ENCODE results near the gene CACNA1D. TPM values are rescaled to one million over a fixed set of nuclear protein-coding genes. Genes with fewer than 3 reads are reported as not detected.

CACNA1D gene
- total and polyA plus RNA-seq, 5 donors from 2014 or later, result 0.03 to 0.44 TPM; not detected in 3

GRCh38 chr3:53506110-53506762 lies 11.8 kb downstream of the CACNA1D start:
- Histone ChIP-seq H3K4me1 (ENCODE audit: control insufficient read depth, insufficient read depth, low read length, poor library complexity, severe bottlenecking) (no peaks in the 10 kb centered on the region), H3K27me3 (ENCODE audit: control insufficient read depth, insufficient read depth, low read length) (peaks cover 6% of the 10 kb centered on the region), H3K4me3 (ENCODE audit: low read depth, low read length) (no peak overlapping the region), H3K27ac (ENCODE audit: insufficient read depth, low read length, poor library complexity, severe bottlenecking) (no peak overlapping the region), H3K9me3 (ENCODE audit: control insufficient read depth in 2 of 2, low read length in 2 of 2) (no peaks in the 10 kb centered on the region), H3K36me3 (ENCODE audit: control insufficient read depth, insufficient read depth, low read length) (no peaks in the 10 kb centered on the region)
- H3K4me3 Mint-ChIP-seq, result no peak overlapping the region
- ATAC-seq (ENCODE audit: low read depth in 2 of 2) (no peak), DNase-seq (no peak)
- H3K27me3 Mint-ChIP-seq, result peaks cover 30% of the 10 kb centered on the region
- H3K36me3 Mint-ChIP-seq, result no peaks in the 10 kb centered on the region
- H3K9me3 Mint-ChIP-seq, result peaks cover 0 to 2% (median 0%) of the 10 kb centered on the region in 7 donors
- H3K27ac Mint-ChIP-seq, result peak overlapping the region in 1 of 3 donors; percentile 10
- H3K4me1 Mint-ChIP-seq, result no peaks in the 10 kb centered on the region

- Histone ChIP-seq H3K27ac (ENCODE audit: insufficient read depth, low read length, poor library complexity, severe bottlenecking) (no peak overlapping the region), H3K4me3 (ENCODE audit: low read depth, low read length) (no peak overlapping the region), H3K27me3 (ENCODE audit: control insufficient read depth, insufficient read depth, low read length) (peaks cover 6% of the 10 kb centered on the region), H3K9me3 (ENCODE audit: control insufficient read depth in 2 of 2, low read length in 2 of 2) (no peaks in the 10 kb centered on the region), H3K36me3 (ENCODE audit: control insufficient read depth, insufficient read depth, low read length) (no peaks in the 10 kb centered on the region), H3K4me1 (ENCODE audit: control insufficient read depth, insufficient read depth, low read length, poor library complexity, severe bottlenecking) (no peaks in the 10 kb centered on the region)
- H3K27me3 Mint-ChIP-seq, result peaks cover 26% of the 10 kb centered on the region
- ATAC-seq (ENCODE audit: low read depth in 2 of 2) (no peak), DNase-seq (no peak)
- H3K9me3 Mint-ChIP-seq, result peaks cover 0 to 2% (median 0%) of the 10 kb centered on the region in 7 donors
- H3K4me1 Mint-ChIP-seq, result no peaks in the 10 kb centered on the region
- no peak overlapping the region for H3K27ac Mint-ChIP-seq
- no peak overlapping the region for H3K4me3 Mint-ChIP-seq
- no peaks in the 10 kb centered on the region for H3K36me3 Mint-ChIP-seq
Observed at GRCh38 chr3:53506763-53507145, 12.3 kb downstream of the CACNA1D start.

DNA sequence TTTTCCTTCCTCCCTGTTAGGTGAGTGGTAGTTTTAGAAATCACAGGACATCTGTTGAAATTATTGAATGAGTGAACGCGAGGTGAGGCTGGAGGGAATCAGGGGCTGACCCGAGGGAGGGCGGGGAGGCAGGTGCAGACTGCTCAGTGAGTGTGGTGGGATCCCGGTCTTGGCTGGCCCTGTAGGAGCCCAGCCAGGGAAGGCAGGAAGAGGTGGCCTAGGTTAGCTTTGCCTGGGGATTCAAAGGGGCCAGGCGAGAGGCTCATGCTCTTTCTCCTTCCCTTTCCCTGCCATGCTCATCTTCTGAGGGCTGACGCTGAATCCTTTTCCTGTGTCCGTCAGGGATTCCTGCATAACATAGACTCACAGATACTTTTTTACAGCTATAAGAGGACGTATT lies 15.1 kb downstream of the CACNA1D start:
- H3K36me3 ChIP-seq (ENCODE audit: control insufficient read depth, insufficient read depth, low read length), result no peaks in the 10 kb centered on the region
- no peak for DNase-seq
- ATAC-seq (ENCODE audit: low read depth in 2 of 2), result no peak
- Mint-ChIP-seq H3K36me3 (no peaks in the 10 kb centered on the region), H3K9me3 (peaks cover 0 to 2% (median 0%) of the 10 kb centered on the region in 7 donors), H3K4me1 (no peaks in the 10 kb centered on the region), H3K27ac (no peak overlapping the region), H3K4me3 (no peak overlapping the region), H3K27me3 (peaks cover 31% of the 10 kb centered on the region)
- H3K27me3 ChIP-seq (ENCODE audit: control insufficient read depth, insufficient read depth, low read length), result peaks cover 4% of the 10 kb centered on the region
- no peaks in the 10 kb centered on the region for H3K4me1 ChIP-seq (ENCODE audit: control insufficient read depth, insufficient read depth, low read length, poor library complexity, severe bottlenecking)
- no peak overlapping the region for H3K27ac ChIP-seq (ENCODE audit: insufficient read depth, low read length, poor library complexity, severe bottlenecking)
- H3K9me3 ChIP-seq (ENCODE audit: control insufficient read depth in 2 of 2, low read length in 2 of 2), result no peaks in the 10 kb centered on the region
- H3K4me3 ChIP-seq (ENCODE audit: low read depth, low read length), result no peak overlapping the region

DNA sequence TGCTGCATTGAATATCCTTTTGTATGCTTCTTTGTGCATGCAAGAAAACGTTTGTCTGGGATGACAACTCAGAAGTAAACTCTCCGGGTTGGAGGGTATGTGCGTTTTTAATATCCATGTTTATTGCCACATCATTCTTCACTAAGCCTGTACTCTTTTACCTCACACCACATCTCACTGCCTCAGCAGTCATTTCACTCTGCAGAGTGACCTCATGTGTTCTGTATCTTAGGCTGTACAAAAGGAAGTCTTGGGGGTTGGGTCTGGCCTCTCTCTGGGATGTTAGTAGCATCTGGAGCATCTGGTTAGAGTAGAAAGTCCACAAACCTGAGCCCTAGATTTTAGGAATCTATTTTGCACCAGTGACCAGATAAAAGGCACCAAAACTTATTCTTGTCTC lies 16.1 kb downstream of the CACNA1D start:
- Histone ChIP-seq H3K27me3 (ENCODE audit: control insufficient read depth, insufficient read depth, low read length) (peaks cover 4% of the 10 kb centered on the region), H3K4me1 (ENCODE audit: control insufficient read depth, insufficient read depth, low read length, poor library complexity, severe bottlenecking) (no peaks in the 10 kb centered on the region), H3K36me3 (ENCODE audit: control insufficient read depth, insufficient read depth, low read length) (no peaks in the 10 kb centered on the region), H3K4me3 (ENCODE audit: low read depth, low read length) (no peak overlapping the region), H3K27ac (ENCODE audit: insufficient read depth, low read length, poor library complexity, severe bottlenecking) (no peak overlapping the region), H3K9me3 (ENCODE audit: control insufficient read depth in 2 of 2, low read length in 2 of 2) (no peaks in the 10 kb centered on the region)
- Mint-ChIP-seq H3K27me3 (peaks cover 36% of the 10 kb centered on the region), H3K4me3 (no peak overlapping the region), H3K36me3 (no peaks in the 10 kb centered on the region), H3K27ac (no peak overlapping the region), H3K4me1 (no peaks in the 10 kb centered on the region), H3K9me3 (peaks cover 0 to 2% (median 0%) of the 10 kb centered on the region in 7 donors)
- ATAC-seq (ENCODE audit: low read depth in 2 of 2) (no peak), DNase-seq (no peak)

DNA sequence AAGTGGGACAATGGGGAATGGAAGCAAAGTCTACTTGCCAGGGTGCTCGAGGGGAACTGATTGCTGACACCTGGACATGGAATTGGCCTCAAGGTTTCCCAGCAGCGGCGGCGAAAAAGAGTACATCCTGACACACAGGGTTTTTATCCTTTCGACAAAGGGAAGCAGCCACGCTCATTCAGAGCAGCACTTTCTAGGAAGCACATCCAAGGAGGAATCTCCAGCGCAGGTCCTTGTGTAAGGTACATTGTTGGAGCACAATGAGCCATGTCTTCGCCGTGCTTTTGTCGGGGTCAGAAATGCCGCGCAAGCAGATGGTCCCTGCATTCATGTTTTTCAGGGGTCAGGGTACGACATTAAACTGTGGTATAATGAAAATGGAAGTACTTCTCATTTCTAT lies 16.8 kb downstream of the CACNA1D start:
- no peak overlapping the region for H3K27ac Mint-ChIP-seq
- H3K36me3 Mint-ChIP-seq, result no peaks in the 10 kb centered on the region
- ATAC-seq (ENCODE audit: low read depth in 2 of 2) (no peak), DNase-seq (no peak)
- H3K4me1 Mint-ChIP-seq, result no peaks in the 10 kb centered on the region
- no peaks in the 10 kb centered on the region for H3K27me3 ChIP-seq (ENCODE audit: control insufficient read depth, insufficient read depth, low read length)
- no peak overlapping the region for H3K4me3 ChIP-seq (ENCODE audit: low read depth, low read length)
- H3K9me3 ChIP-seq (ENCODE audit: control insufficient read depth in 2 of 2, low read length in 2 of 2), result no peaks in the 10 kb centered on the region
- peaks cover 36% of the 10 kb centered on the region for H3K27me3 Mint-ChIP-seq
- H3K36me3 ChIP-seq (ENCODE audit: control insufficient read depth, insufficient read depth, low read length), result no peaks in the 10 kb centered on the region
- H3K9me3 Mint-ChIP-seq, result peaks cover 0 to 2% (median 0%) of the 10 kb centered on the region in 7 donors
- H3K27ac ChIP-seq (ENCODE audit: insufficient read depth, low read length, poor library complexity, severe bottlenecking), result no peak overlapping the region
- no peak overlapping the region for H3K4me3 Mint-ChIP-seq
- no peaks in the 10 kb centered on the region for H3K4me1 ChIP-seq (ENCODE audit: control insufficient read depth, insufficient read depth, low read length, poor library complexity, severe bottlenecking)

DNA sequence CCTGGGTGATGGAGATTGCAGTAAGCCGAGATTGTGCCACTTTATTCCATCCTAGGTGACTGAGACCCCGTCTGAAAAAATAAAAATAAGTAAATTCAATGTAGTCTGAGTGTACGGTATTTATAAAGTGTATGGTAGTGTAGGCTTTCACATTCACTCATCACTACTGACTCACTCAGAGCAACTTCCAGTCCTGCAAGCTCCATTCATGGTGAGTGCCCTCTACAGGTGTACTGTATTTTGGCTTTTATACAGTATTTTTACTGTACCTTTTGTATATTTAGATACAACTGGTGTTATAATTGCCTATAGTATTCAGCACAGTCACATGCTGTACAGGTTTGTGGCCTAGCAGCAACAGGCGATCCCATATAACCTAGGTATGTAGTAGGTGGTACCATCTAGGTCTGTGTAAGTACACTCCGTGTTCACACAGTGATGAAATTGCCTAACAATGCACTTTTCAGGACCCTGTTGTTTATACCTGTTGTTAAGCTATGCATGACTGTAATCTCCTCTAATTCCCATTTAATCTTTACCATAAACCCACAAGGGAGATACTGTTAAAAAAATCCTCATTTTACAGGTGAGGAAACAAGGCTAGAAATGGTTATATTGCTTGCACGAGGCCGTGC lies 19.3 kb downstream of the CACNA1D start:
- DNase-seq, result peak in 1 of 3 donors; percentile 21
- Histone ChIP-seq H3K4me3 (ENCODE audit: low read depth, low read length) (no peak overlapping the region), H3K27me3 (ENCODE audit: control insufficient read depth, insufficient read depth, low read length) (no peaks in the 10 kb centered on the region), H3K36me3 (ENCODE audit: control insufficient read depth, insufficient read depth, low read length) (no peaks in the 10 kb centered on the region), H3K27ac (ENCODE audit: insufficient read depth, low read length, poor library complexity, severe bottlenecking) (no peak overlapping the region), H3K4me1 (ENCODE audit: control insufficient read depth, insufficient read depth, low read length, poor library complexity, severe bottlenecking) (no peaks in the 10 kb centered on the region), H3K9me3 (ENCODE audit: control insufficient read depth in 2 of 2, low read length in 2 of 2) (no peaks in the 10 kb centered on the region)
- Mint-ChIP-seq H3K36me3 (no peaks in the 10 kb centered on the region), H3K27ac (no peak overlapping the region), H3K4me1 (no peaks in the 10 kb centered on the region), H3K9me3 (no peaks in the 10 kb centered on the region), H3K27me3 (peaks cover 41% of the 10 kb centered on the region), H3K4me3 (no peak overlapping the region)
- no peak for ATAC-seq (ENCODE audit: low read depth in 2 of 2)

GRCh38 chr3:53516339-53516738 lies 21.9 kb downstream of the CACNA1D start:
- Histone ChIP-seq H3K4me1 (ENCODE audit: control insufficient read depth, insufficient read depth, low read length, poor library complexity, severe bottlenecking) (no peaks in the 10 kb centered on the region), H3K36me3 (ENCODE audit: control insufficient read depth, insufficient read depth, low read length) (no peaks in the 10 kb centered on the region)
- no peaks in the 10 kb centered on the region for H3K9me3 Mint-ChIP-seq

DNA sequence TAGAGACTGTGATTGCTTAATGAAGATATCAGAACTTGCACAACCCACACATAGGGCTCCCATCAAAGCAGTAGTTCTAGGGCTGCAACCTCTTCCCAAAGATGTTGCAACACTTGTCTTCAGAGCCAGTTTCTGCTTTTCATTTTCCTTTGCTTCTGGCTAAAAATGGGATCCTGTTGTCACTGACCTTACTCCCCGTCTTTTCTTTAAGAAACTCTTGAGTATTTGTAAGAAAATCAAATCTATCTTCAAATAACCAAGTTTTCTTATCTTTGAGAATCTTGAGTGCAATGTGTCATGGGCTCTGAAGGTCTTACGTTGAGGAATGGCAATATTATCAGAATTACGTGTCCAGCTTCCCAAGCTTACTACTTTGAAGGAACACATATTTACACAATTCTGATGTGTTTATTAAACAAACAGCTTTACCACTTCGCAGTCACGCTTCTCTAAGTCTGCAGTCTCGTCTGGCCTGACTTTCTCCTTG lies 24.1 kb downstream of the CACNA1D start:
- DNase-seq (no peak), ATAC-seq (ENCODE audit: low read depth in 2 of 2) (no peak)
- H3K27me3 ChIP-seq (ENCODE audit: control insufficient read depth, insufficient read depth, low read length), result no peaks in the 10 kb centered on the region
- H3K36me3 Mint-ChIP-seq, result no peaks in the 10 kb centered on the region
- H3K4me3 Mint-ChIP-seq, result no peak overlapping the region
- H3K9me3 Mint-ChIP-seq, result no peaks in the 10 kb centered on the region
- H3K9me3 ChIP-seq (ENCODE audit: control insufficient read depth in 2 of 2, low read length in 2 of 2), result no peaks in the 10 kb centered on the region
- no peak overlapping the region for H3K27ac ChIP-seq (ENCODE audit: insufficient read depth, low read length, poor library complexity, severe bottlenecking)
- no peak overlapping the region for H3K27ac Mint-ChIP-seq
- no peaks in the 10 kb centered on the region for H3K36me3 ChIP-seq (ENCODE audit: control insufficient read depth, insufficient read depth, low read length)
- no peaks in the 10 kb centered on the region for H3K4me1 ChIP-seq (ENCODE audit: control insufficient read depth, insufficient read depth, low read length, poor library complexity, severe bottlenecking)
- H3K27me3 Mint-ChIP-seq, result peaks cover 20% of the 10 kb centered on the region
- no peak overlapping the region for H3K4me3 ChIP-seq (ENCODE audit: low read depth, low read length)
- H3K4me1 Mint-ChIP-seq, result no peaks in the 10 kb centered on the region

More at GRCh38 chr3:53516339-53516738, 21.9 kb downstream of the CACNA1D start:
- Mint-ChIP-seq H3K27ac (no peak overlapping the region), H3K4me3 (no peak overlapping the region), H3K27me3 (peaks cover 30% of the 10 kb centered on the region), H3K4me1 (no peaks in the 10 kb centered on the region), H3K36me3 (no peaks in the 10 kb centered on the region)
- Histone ChIP-seq H3K4me3 (ENCODE audit: low read depth, low read length) (no peak overlapping the region), H3K27ac (ENCODE audit: insufficient read depth, low read length, poor library complexity, severe bottlenecking) (no peak overlapping the region), H3K27me3 (ENCODE audit: control insufficient read depth, insufficient read depth, low read length) (no peaks in the 10 kb centered on the region), H3K9me3 (ENCODE audit: control insufficient read depth in 2 of 2, low read length in 2 of 2) (no peaks in the 10 kb centered on the region)
- ATAC-seq (ENCODE audit: low read depth in 2 of 2) (no peak), DNase-seq (no peak)
